Natural killer cell treated with Interleukin-12 subunit alpha and Interleukin-12 subunit beta and Interleukin-15 and Interleukin-18, amount 100 ng/mL, for 72 hours (primary cell): ENCODE results near the gene FHL5. TPM values are rescaled to one million over a fixed set of nuclear protein-coding genes. Genes with fewer than 3 reads are reported as not detected.

Source experiments
- total RNA-seq, 2 donors: library from RNA; stranded (reverse); gene quantifications; one replicate each; pipeline ENCODE4 v1.2.3, GENCODE V29; 2022

The FHL5 gene
- total RNA-seq, 2 donors from 2014 or later = not detected

Other genes starting within 250 kb of the FHL5 start
- 10 to 100 TPM; 16.0 to 19.1 TPM for gene UFL1, start 41.3 kb upstream of the FHL5 start, total RNA-seq